Midbrain (tissue), 1 donor: Measurements from ENCODE around the gene NPHP4.

ENCODE experiments used
- DNase-seq: peaks from one replicate; lab custom pipeline; 2025; lab: John Stamatoyannopoulos, UW

NPHP4 gene

DNA sequence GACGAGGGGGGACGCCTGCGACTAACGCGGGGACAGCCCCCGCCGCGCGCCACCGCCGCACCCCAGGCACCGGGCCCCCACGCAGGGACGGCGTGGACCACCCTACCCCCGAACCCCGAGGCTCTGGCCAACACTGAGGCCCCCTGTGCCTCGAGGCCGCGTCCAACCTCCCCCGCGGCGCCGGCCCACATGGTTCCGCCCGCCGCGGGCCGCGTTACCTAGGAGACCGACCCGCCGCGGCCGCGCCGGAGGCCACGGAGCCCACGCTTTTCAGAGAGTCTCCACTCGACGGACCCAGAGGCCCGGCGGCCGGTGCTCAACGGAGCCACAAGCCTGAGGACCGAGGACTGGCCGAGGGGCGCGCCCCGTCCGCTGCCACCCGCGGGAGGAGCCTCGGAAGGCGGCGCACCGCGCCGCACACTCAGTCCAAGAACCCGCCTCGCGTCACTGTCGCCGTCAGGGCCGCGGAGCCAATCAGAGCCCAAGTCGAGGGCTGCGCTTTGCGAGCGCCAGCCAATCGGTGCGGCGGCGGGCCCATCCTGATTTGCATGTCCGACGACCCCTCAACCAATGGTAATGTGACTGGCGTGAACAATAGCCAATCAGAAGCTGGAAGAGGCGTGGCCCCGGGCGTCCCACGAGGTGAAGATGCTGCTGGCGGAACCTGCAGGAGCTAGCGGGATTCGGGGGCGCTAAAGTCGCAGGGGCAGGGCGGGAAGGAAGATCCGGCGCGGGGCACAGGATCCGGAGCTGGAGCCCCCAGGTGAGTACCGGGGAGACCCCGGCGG is at the start of gene NPHP4:
TSS of gene NPHP4 (minus strand) at position 400 of the 788 bp plus-strand sequence. CDS start 6,136 bp downstream, outside the sequence.
- DNase-seq = peak; percentile 100

DNA sequence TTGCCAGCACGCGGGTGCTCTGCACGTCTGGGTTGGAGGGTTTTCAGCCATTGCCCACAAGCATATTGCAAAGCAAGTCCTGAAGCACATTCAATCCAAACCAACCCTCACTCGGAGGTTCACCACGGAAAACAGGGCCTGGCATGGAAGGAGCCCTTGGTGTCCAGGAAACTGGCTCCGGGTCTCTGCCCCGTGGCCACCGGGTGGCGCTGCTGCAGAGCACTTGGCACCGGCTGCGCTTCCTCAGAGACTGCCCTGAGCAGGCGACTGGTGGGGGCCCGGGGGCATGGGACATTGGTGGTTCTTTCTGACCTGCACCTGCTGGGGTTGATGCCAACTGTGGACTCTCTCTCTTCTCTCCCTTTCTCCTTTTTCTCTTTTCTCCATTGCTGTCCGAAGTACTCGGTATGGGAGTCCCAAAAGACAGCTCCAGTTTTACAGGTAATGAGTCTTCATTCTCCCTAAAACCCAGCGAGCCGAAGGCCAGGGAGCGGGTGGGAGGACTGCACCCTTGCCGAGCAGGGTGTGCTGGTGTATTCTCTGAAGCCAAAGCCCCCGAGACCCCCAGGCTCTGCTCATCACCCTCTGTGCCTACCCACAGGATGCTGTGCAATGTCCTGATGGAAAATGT is 49.3 kb upstream of the NPHP4 start:
- no peak for DNase-seq

DNA sequence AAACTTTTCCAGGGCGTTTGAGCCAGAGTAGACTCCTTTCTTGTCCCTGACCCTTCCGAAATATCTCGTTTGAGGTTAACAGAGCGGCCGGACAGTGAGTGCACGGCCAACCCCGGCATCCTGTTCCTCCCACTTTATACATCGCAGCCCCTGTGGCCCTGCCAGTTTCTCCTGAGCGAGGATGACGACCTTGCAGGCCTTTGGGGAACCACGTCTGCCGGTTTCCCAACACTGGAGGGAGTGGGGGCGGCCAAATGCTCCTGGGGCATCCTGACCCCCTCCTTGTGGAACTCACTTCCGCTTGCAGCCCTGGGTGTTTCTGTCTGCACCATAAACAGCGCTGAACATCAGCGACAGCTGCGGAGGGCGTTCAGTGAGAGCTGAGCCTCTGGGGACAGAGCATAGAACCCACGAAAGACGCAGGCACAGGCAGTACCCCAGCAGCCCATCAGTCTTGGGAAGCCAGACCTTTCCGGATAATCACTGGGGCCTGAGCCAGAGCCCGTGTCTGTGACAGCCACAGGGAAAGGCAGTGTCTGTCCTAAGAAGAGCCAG is 48.7 kb upstream of the NPHP4 start:
- DNase-seq = no peak

DNA sequence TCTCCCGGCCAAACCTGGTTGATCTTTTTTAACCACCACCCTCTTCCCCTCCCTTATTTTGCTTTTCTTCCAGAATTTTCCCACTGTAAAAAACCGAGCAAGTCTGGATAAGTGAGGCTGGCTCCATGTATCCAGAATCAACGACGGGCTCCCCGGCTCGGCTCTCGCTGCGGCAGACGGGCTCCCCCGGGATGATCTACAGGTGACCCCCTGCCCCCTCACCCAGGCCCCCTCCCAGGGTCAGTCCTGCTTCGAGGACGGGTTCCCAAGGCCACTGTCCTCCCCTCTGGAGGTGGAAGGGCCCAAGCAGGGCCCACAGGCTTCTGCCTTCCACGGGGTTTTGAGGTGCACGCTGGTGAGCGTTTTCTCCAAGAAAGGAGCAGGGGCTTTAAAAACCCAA is 48.2 kb upstream of the NPHP4 start:
- no peak for DNase-seq

DNA sequence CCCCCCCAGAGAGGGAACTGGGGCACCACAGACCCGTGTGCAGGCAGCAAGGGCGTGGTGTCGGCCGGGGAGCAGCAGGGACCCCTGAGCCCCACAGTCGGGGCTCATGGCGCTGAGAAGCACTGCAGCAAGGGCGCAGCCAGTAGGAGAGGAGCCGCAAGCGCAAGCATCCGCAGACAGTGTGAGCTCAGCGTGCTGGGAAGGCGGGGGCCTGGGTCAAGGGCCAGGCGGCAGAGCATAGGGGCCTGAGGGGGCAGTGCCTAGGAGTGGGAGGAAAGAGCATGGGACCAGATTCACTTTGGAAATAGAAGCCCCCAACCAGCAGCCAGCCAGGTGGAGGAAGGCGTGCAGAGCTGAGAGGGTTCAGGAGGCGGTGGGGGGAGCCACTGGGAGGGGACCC is 46.8 kb upstream of the NPHP4 start:
- no peak for DNase-seq

DNA sequence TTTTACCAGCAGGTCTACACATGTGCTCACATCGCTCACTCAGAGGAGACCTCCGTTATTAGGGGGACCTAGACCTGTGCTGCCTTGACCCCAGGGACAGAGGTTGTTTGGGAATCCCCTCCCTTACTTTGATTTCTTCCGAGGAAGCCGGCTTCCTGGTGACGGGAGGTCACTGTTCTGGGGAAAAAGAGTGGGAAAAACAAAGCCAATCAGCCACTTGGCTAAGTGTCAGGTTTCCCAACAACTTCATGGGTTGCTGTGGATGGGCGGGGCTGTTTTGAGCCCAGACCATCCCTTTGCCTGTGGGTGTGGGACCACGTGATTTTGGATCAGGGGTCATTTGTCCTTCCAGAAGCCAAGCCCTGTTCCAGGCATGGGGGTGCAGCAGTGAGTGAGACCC is 46.4 kb upstream of the NPHP4 start:
- no peak for DNase-seq

DNA sequence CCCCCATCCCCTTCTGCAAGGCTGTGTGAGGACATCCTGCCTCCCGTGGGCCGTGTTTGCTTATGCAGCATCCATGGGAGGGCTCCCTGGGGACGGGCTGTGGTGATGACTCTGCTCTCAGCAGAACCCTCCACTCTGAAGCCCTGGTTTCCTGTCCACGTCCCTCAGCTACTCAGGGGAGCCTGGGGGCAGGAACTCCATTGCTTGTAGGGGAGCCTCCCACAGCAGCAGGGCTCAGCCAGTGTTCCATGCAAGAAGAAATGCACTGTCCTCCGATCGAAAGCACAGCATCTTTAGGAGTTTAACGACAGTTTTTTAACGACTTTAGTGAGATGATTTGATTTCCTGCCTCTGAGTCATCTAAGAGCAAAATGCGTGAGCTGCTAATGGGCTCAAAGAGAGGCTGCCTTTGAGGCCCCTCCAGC is 45.1 kb upstream of the NPHP4 start:
- DNase-seq = no peak

DNA sequence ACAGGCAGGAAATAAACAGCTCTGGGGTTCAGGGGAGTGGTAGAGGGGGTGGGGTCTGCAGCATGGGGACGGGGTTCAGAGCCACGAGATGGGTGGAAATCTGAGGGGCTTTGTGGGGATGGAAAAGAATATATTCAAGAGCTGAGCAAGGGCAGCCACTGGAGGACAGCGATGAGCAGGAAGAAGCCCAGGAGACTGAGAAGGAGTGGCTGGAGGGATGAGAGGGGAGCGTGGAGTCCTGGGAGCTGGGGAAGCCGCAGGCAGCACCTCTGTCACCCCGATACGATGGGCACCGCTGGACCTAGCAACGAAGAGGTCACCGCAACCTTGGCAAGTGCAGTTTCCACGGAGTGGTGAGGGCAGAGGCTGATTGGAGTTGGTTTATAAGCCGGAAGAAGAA is 43.5 kb upstream of the NPHP4 start:
- DNase-seq = no peak

DNA sequence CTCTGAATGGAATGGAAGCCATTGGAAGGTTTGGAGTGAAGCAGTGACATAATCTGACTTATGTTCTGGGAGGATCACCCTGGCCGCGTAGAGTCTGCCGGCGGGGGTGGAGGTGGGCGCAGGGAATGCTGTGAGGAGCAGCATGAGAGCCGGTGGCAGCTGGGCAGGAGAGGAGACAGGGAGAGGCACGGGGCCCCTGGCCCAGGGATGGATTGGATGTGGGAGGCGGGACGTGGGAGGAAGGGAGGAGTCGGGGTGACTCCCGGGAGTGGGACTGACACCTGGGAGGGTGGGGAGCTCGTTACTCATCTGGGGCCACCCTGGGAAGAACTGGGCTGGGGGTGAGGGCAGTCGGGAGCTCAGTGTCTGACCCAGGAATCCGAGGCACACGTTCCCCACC is 43.1 kb upstream of the NPHP4 start:
- no peak for DNase-seq

DNA sequence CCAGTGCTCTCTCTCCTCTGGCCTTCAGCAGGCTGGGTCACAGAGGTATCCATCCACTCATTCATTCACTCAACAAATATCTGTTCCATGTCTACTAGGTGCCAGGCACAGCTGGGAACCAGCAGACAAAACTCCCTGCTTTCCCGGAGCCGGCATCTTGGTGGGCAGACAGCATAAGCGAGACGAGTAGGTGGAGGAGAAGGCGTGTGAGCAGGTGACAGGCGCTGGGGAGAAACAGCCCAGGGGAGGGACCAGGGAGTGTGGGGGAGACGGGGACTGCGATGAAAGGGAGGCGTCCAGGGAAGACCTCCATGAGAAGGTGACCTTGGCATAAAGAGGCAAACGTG is 42.5 kb upstream of the NPHP4 start:
- DNase-seq = no peak

DNA sequence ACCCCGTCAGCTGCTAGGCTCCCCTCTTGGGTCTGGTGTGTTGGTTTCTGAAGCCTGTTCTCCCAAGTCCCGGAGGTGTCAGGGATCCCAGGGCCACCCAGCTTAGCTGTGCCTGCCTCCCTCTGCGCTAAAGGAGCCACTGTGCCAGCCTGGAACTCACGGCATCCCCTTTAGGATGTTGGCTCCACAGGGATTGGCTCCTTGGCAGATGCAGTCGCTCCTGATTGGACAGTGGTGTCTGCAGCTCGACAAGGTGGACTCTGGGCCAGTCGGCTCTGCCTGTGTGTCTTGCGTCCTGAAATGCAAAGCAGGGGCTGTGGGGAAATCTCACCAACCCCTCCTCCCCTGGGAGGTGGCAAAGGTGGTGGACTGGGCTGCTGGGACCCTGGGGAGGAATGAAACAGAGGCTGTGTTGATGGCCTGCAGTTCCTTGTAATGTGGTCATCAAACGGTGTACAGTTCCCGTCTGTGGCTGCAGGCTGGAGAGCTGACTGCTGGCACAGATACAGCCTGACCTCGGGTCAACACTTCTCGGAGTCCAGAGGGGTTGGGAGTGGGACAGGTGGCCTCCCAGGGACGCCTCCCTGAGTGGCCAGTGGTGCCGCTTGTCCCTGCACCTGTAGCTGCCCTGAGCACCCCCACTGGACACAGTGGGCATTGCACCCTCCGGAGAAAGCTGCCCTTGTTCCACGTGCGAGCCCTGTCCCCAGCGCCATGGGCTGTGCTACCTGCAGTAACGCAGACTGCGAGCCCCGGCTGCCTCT is 41.9 kb upstream of the NPHP4 start:
- peak; percentile 14 for DNase-seq

DNA sequence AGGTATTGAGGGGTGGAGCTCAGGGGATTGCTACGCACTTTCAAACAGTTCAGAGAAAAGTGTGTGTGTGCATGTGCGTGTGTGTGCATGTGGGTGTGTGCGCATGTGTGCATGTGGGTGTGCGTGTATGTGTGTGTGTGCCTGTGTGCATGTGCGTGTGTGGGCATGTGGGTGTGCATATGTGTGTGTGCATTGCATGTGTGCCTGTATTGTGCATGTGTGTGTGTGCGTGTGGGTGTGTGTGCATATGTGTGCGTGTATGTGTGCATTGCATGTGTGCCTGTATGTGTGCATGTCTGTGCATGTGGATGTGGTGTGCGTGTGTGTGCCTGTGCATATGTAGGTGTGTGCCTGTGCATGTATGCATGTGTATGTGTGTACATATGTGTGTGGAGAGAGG is 40.9 kb upstream of the NPHP4 start:
- no peak for DNase-seq

DNA sequence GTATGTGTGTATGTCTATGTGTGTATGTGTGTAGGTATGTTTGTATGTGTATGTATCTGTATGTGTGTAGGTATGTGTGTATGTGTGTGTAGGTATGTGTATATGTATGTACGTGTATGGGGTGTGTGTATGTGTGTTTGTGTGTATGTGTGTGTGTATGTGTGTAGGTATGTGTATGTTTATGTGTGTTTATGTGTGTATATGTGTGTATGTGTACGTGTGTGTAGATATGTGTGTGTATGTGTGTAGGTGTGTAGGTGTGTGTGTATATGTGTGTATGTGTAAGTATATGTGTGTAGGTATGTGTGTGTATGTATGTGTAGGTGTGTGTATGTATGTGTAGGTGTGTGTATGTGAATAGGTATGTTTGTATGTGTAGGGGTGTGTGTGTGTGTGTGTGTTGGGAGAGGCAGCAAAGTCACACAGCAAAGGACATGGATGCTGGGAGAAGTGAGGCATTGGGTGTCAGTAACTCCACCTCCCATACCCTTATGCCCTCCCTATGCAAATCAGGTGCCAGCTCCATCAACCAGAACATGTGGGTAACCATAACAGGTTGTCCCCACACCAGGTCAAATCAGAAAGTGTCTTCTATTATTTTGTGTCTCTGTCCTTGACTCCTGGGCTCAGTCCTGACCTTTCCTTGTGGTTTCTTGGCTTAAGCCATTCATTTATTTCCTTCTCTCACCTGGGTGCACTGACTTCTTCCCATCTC is 38.5 kb upstream of the NPHP4 start:
- DNase-seq = no peak

DNA sequence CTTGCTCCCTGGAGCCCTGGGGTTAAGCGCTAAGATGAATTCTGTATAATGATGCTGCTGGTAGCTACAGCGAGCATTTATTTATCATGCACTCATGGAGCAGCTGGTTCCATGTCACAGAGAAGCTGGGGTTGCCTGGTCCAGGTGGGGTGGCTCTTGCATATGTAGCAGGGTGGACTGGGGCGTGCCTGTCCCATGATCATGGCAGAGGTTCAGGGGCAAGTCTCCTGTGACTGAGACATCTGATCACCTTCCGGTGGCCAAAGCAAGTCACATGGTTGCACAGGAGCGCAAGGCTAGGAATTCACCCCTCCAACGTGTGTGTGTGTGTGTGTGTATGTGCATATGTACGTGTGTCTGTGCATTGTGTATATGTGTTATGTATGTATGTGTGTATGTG is 37.9 kb upstream of the NPHP4 start:
- no peak for DNase-seq

DNA sequence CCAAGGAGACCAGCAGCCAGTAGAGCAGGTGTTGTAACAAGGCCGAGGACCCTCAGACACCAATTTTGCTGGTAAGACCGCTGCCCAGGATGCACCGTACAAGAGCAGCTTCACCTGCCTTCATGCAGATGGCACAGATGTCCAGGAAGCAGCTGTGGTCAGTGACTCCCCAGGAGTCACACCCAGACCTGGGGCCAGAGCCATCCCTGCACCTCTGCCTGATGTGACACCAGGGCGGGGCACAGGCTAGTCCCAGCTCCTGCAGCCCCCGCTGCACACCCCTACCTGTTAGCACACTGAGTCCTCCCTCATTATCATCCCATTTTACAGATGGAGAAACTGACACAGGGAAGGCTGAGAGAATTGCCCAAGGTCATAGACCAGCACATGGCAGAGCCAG is 37.1 kb upstream of the NPHP4 start:
- no peak for DNase-seq

DNA sequence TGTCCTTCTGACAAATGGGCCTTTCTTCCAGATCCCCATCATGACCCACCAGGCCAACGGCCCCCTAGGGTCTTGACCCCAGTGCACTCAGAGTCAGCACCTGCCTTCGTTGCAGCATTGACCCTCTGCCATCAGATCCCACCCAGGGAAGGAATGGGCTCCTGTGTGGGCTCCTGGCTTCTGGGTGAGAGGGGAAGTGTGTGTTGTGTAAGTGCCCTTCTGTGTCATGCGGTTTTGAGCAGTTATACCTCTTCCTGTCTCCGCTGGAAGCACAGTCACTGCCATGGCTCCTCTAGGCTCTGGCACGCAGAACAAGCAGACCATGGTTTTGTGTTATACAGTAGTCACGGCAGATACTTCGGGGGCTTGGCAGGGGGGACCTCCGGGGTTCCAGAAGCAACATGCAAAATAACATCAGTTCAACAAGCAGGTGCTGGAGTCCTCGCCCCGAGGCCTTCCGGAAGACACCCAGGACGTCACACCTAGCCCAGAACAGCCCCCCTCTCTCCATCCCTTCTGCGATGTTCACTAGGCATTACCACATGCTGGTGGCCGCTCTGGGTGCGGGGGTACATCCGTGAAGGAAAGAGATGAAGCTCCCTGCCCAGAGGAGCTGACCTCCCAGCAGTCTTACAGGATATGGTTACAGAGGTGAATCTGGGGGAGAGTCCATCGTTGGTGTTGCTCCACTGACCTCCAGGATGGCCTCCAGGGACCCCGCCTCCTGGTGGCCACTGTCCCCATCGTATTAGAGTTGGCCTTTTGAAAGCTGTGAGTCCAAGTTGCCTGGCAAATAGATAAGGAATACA is 36.0 kb upstream of the NPHP4 start:
- peak; percentile 32 for DNase-seq

DNA sequence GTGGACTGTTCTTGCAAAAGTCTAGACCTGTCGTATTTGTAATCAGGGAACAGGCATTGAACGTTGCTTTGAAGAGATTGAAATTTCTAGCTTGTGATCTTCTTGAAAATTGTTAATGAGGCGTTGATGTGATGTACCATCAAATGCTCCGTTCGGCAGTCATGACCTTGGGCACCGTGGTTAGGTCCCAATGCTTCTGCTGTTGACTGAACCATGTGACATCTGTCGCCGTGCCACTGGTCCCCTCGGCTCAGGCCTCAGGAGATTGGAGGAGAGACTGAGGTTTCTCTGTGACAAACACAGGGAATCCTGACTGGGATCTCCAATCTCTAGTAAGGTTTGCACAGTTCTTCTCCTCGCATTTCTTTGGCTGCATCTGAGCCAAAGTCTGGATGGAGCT is 35.4 kb upstream of the NPHP4 start:
- DNase-seq = no peak

DNA sequence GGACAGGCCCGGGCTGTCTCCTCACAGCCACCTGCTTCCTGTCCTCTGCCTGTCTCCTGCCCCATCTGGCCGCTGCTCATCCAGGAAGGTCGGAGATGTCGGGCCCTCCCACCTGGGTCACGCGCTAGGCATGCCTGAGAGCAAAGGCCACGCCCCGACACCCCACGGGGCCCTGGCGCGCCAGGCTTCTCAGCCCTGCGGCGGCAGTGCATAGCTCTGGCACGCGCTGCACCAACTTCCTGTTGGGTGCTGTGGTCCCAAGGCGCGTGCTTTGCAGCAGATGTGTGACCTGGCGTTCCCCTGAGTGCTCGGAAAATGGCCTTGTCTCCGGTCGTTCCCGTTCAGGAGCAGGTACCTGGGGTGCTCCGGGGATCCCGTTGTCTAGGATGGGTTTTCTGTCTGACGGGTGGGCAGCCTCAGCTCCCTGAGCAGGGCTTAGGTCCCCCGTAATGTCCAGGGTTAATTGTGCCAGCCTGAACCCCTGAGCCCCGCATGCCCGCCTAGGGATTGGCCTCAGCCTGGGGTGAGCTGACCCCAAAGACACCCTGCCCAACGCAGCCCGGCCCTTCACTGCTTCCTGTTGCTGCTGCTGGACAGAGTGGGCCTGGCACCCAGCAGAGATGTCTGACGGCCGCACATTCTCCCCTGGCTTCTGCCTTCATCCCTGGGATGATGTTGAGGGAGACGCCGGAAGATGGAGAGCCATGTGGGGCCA is 34.0 kb upstream of the NPHP4 start:
- DNase-seq = no peak

DNA sequence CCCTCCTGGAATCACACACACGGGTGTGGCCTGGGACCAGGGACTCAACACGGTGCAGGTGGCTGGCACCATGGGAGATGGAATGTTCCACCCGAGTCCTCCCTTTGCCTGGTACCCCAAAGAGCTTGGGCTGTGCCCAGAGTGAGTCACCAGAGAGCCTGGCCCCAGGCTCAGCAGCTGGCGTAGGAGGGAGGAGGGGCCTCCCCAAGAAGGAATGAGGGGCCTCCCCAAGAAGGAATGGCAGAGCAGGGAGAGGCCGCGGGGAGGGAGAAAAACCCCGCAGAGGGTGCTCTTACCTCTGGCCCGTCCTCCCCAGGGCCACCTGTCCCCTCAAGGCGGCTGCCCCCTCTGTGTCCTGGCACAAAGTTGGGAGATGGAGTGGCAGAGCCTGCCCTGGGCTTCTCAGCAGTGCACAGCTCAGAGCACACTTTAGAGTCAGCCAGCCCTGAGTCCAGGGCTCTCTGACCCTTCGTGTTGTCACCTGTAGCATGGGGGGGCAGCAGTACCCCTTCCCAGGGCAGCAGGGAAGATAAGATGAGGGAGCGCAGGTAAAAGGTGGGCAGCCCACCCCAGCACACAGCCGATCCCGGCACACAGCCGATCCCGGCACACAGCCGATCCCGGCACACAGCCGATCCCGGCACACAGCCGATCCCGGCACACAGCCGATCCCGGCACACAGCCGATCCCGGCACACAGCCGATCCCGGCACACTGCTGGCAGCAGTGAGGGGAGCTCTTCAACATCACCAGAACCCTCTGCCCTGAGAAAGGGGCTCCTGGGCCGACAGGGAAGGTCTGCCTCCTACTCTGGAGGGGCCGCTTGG is 33.3 kb upstream of the NPHP4 start:
- DNase-seq = no peak

DNA sequence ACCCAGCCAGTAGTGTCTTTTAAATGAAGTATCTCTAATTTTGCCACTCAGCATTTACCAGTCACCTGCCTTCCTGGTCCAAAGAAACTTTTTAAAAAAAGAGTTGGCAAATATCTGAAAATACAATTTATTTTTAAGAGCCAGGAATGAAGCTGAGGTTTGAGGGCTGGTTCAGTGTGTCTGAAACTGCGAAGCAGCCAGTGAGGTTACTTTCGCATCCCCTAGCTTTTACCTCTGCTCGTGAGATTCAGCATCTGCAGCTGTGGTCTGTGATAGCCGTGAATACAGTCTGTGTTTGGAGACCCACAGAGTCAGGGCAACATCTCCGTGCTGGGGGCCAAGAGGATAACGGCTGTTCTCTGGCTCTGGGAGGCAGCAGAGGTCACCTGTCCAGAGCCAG is 32.2 kb upstream of the NPHP4 start:
- no peak for DNase-seq
